ENCODE measurements around the gene NOP14.
"Not testable (repeated sequence)": the region's sequence is repeated elsewhere in the genome, so short reads cannot be mapped to it uniquely, and the experiment has no call there.

NOP14 gene

DNA sequence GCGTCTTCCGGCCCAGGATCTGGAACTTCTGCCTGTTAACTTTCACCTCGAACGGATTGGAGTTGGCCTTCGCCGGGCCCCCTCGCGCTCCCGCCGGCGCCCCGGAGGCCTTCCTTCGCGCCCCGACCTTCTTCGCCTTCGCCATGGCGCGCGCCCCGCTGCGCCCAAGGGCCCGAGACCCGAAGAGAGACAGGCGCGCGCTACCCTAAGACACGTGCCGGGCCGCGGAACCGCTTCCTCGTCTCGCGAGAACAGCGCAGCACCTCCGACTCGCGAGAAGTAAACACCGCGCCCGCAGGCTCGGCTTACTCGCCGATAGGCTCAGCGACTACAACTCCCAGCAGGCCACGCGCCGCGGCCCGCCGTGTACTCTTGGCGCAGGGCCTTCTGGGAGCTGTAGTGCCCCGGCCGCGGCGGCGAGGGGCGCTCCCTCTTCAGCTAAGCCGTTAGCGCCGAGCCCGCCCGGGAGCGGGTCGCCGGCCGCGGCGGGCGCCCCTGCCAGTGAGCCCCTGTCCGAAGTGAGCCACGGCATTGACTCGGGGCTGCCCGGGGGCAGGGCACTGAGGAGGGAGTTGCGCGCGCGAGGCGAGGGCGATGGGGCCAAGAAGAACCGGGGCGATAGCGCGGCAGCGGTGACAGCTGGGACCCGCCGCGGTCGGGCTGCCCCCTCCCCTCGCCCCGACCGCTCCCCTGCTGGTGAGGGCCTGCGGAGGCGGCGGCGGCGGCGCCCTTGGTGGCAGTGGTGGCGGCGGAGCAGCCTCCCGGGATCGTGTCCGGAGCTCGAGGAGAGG is at the start of gene NOP14, which contains the start of gene GRK4:
Gene NOP14 (minus strand): TSS at position 232 of the 791 bp plus-strand sequence. CDS start 87 bp downstream, at position 145.
Gene GRK4 (plus strand): TSS at position 397 of the 791 bp plus-strand sequence. CDS start 500 bp downstream, outside the sequence.
- DNase-seq (ENCODE audit: low read depth) = peak; percentile 96

DNA sequence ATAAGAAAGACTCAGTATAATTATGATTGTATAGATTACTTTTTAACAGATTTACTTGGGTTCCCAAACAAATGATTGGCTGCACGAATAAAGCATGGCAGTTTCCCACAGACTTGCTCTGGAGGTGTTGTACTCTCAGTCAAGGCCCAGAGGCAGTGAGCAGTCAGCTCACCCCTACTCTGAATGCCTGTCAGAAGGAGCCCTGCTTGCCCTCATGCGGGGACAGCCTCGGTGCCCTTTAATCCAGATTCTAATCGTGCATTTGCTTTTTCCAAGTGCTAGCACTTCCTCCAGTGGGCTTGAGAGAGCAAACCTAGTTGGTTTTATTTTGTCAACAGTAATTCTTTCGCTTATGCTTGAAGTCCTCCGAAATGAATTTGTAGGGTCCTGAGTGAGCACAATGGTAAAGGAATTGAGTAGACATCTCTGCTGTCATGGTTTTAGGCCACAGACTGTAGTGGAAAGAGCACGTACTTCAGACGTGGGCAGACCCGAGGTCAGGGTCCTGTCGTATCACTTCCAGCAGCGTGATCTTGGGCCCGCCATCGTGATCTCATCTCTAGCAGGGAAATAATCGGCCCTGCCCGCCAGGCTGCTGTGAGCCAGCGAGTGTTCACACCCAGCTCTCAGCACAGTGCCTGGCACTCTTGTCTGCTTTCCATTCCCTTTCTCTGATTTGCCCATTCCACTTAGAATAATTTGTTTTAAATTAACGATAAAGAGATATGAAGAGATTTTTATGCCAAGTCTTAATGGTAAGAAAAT is 48.4 kb upstream of the NOP14 start:
- DNase-seq (ENCODE audit: low read depth) = no peak

DNA sequence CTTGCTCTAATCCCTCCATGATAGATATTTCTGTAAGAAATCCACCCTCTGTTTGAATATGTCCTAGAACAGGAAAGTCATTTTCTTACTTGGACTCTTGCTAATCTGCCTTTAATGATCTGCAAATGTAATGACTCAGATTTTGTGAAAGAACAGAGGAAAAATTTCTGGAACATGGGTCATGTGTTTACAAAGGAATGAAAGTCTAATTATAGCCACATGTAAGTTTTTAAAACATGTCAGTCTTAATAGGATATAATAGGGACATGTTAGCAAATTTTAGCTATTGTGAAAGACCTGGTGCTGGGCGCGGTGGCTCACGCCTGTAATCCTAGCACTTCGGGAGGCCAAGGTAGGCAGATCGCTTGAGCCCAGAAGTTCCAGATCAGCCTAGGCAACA is 47.8 kb upstream of the NOP14 start:
- DNase-seq (ENCODE audit: low read depth) = no peak

DNA sequence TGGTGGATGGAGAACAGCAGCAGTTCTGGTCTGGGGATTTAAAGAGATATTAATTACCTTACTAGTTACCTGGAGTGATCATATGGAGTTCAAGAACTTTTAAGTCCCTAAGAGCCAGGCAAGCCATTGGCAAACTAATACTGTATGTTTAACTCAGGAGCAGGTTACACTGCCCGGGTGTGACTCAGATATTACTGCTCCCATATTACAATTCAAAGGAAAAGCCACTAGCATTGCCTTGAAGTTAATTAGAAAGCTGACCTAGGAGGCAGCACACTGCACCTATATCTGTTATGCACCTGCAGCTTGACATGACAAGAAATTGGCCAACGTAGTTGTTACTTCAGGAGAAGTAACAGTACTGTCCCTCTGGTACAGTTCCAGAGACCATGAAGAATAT is 47.4 kb upstream of the NOP14 start:
- no peak for DNase-seq (ENCODE audit: low read depth)

DNA sequence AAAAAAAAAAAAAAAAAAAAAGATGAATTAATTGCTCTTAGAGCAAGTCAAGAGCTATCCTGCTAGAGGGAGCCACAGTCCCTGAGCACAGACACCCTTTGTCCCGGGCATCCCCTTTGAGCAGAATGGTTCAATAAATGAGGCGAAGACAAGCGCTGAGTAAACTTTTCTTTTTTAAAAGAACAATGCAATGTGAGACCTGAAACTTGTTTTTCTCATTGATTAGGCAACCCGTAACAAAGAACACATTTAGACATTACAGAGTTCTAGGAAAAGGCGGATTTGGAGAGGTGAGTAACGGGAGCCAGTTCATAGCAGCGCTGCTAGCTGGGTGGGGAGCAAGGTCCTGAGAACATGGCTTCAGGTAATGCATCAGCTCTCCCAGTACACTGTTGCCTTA is 46.2 kb upstream of the NOP14 start:
- DNase-seq (ENCODE audit: low read depth) = no peak

DNA sequence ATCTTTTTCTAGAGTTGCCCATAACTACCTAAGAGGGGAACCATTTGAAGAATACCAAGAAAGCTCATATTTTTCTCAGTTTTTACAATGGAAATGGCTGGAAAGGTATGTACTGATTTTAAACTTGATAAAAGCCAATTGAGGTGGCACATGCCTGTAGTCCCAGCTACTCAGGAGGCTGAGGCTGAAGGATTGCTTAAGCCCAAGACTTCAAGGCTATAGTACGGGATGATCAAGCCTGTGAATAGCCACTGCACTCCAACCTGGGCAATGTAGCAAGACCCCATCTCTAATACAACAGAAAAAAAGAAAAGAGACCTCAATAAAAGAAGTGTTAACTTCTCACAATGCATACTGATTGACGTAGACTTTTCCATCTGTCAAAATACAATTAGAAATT is 44.5 kb upstream of the NOP14 start:
- DNase-seq (ENCODE audit: low read depth) = no peak

DNA sequence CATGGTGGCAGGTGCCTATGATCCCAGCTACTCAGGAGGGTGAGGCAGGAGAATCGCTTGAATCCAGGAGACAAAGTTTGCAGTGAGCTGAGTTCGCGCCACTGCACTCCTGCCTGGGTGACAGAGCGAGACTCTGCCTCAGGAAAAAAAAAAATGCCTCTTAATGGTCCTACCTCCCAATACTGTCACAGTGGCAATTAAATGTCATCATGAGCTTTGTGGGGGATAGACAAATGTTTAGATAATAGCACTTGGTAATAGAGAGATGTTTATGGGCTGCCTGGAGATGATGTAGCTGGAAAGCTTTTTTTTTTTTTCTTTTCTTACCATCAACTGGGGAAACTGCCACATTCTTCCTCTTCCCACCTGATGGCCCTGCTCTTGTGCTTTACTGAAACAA is 33.2 kb upstream of the NOP14 start:
- no peak for DNase-seq (ENCODE audit: low read depth)

DNA sequence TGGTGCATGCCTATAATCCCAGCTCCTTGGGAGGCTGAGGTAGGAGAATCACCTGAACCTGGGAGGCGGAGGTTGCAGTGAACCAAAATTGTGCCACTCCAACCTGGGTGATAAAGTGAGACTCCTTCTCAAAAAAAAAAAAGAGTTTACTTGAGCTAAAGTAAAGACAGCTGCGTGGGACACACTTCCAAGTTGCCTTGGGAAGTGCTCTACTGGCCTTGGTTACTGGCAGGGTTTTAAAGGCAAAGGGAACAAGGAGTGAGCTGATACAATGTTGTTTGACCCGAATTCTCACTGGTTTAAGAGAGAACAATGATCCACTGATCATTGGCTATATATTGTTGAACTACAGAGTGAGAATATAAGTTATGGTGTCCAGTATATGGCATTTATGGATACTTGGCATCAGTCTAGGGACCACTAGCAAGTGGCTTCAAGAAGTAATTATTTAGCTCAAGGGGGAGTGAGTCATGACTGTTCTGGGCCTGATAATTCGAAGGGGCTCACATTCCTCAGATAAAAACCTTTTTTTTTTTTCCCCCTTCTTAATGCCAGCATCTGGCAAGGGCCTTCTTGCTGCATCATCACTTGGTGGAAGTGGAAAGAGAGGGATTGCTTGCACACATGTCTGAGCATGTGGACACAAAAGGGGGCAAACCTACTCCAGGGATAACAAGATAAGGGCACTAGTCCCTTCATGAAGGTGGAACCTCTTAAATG is 32.5 kb upstream of the NOP14 start:
- DNase-seq (ENCODE audit: low read depth) = no peak

DNA sequence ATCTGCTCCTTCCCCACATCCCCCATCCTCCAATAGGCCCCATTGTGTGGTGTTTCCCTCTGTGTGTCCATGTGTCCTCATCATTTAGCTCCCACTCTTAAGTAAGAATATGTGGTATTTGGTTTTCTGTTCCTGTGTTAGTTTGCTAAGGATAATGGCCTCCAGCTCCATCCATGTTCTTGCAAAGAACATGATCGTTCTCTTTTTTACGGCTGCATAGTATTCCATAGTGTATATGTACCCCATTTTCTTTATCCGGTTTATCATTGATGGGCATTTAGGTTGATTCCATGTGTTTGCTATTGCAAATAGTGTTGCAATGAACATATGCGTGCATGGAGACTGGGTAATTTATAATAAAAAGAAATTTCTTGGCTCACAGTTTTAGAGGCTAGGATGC is 31.7 kb upstream of the NOP14 start:
- no peak for DNase-seq (ENCODE audit: low read depth)

DNA sequence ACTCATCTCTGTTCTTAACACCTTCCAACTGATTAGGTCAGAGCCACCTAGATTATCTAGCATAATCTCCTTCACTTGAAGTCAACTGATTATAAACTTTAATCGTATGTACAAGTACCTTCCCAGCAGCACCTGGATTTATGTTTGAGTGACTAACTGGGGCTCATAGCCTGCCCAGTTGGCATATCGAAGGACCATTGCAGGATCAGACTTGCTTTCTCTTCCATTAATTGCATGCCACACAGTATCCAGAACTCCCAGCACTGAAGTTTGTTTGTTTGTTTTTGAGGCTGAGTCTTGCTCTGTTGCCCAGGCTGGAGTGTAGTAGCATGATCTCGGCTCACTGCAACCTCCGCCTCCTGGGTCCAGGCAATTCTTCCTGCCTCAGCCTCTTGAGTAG is 28.0 kb upstream of the NOP14 start:
- DNase-seq (ENCODE audit: low read depth) = no peak

DNA sequence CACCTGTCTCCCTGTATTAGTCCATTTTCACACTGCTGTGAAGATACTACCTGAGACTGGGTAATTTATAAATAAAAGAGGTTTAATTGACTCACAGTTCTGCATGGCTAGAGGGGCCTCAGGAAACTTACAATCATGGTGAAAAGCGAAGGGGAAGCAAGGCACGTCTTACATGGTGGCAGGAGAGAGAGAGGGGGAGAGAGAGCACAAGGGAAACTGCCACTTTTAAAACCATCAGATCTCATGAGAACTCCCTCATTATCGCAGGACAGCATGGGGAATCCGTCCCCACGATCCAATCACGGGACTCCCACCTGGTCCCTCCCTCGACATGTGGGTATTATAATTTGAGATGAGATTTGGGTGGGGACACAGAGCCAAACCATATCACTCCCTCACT is 20.5 kb upstream of the NOP14 start:
- DNase-seq (ENCODE audit: low read depth) = not testable (repeated sequence)

DNA sequence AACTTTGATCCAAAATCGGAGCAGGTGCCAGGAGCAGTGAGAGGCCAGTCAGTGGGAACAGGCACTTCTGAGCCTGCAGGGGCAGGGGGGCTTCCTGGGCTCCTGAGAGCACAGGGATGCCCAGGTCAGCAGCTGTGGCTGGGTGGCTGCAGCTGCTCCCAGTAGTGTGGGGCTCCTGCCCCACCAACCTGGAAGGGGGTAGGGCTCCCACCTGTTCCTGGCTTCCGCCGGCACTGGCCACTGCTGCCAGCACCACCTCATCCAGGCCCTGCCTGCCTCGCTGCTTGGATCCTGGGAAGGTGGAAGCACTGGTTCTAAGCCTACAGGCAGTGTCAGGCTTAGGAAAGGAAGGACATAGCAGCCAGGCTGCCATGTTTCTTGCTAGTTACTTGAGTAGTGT is 18.8 kb upstream of the NOP14 start:
- no peak for DNase-seq (ENCODE audit: low read depth)

DNA sequence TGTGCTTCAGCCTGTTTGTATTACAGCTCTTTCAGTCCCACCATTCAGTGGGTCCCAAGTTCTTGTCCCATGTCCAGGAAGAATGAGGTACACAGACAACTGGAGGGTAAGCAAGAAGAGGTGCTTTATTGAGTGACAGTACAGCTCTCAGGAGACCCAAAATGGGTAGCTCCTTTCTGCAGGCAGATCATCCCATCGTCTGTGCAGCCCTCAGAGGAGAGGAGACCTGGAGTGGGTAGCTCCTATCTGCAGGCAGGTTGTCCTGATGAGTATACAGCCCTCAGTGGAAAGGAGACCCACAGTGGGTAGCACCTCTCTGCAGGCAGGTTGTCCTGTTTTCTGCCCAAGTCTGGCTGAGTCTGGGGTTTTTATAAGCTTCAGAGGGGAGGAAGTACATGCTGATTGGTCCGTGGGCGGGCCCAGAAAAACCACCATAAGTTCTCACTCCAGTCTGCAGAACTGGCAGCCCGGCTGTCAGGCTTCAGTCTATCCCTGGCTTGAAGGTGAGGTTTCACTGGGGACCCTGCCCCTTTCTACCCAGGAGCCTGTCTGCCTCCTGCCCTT is 18.1 kb upstream of the NOP14 start:
- DNase-seq (ENCODE audit: low read depth) = no peak

DNA sequence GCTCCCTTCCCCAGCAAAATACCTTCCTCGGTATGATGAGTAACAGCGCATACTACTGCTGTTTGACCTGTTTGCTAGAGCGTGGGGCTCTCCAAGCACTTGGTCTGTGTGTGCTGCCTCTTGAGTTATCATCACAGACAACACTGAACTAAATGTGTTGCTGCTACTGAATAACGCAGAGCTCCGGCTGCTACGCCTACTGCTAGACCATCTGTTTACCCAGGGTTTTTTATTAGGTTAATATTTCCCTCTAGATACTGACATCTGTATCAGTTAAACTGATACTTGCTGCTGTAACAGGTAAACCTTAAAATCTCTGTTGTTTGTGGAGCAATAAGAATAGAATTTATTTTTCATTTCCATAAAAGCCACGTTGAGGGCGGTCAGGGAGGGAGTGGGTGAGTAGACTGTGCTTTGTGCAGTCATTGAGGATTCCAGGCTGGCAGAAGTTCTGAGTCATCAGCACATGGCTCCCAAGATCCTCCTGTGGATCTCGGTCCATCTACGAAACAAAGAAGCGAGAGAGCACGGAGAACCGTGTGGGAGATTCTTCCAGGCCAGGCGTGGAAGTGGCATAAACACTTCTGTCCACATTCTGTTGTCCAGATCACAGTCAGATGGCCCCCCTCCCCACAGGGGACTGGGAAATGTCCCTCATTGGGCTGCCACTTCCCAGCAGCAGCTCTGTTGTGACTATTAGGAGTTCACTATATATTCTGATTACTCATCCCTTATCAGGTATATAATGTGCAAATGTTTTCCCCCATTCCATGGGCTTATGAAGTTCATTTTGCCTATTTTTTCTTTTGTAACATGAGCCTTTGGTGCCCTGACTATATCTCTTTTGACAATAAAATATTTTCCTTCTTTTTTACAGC is 14.2 kb upstream of the NOP14 start:
- no peak for DNase-seq (ENCODE audit: low read depth)

DNA sequence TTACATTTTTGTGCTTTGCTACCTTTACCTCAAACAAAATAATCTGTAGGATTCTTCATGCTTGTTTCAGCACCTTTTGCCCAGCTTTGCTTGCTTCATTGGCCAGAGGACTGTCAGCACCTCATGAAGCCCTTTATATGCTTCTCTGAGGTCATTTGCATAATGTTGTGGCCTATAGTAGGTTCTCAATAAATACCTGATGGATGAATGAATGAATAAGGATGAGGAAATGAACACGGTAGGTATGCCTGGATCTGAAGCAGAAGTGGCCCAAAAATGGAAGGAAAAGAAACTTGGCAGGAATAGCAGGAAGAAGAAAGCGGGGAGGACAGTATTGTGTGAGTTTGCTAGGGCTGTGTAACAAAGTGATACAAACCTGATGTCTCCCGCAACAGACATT is 8.1 kb upstream of the NOP14 start:
- no peak for DNase-seq (ENCODE audit: low read depth)

DNA sequence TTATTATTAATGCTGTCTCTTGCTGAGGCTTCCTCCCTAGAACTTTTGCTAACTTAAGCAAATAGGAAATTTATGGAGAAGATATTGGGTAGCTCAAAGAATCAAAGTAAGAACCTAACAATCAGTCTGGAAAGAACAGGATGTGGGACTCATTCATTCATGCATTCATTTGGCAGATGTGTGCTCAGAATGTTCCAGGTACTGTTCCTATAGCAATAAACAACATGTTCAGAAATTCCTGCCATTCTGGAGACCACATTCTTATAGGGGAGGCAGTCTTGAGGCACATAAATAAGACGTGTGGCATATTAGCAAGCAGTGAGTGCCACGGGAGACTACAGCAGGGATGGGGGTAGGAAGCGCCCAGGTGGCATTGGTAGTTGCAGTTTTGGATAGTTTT is 5.2 kb upstream of the NOP14 start:
- no peak for DNase-seq (ENCODE audit: low read depth)

DNA sequence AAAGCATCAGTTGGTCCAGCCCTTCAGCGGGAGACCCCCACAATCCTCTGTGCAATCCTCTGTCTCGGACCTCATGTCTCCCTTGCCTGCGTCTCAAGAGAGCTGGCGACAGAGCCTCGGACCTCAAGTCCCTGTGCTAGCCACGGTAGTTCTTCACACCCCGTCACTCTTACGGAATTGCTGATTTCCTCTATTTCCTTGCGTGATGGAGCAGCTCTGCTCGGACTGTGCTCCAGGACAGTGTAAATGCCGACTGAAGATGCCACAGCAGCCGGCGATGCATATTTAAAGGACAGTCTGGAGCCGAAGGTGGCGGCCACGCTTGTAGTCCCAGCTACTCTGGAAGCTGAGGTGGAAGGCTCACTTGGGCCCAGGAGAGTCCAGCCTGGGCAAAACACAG is 2.1 kb upstream of the NOP14 start:
- DNase-seq (ENCODE audit: low read depth) = no peak

DNA sequence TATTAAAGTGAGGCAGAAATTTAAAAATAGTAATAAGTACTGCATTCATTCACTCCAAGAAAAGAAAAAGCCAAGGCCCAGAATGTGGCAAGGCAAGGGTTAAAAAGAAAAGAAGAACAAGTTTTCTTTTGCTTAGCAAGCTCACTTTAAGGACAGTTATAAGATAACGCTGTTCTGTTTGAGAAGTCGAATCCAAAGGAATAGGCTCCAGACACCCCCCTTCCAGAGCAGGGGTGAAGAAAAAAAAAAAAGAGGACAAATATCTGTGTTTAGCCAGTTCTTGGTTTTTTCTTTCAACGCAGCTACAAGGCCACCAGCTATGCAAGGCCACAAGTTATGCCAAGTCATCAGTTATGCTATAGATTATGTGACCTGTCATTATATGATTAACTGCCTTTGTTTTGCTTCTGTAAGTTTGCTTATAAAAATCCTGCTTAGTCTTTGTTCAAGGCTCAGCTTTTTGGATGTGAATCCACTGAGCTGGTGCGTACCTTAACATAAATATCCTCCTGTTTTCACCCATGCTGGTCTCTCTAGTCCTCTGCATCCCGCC is 1.6 kb upstream of the NOP14 start:
- no peak for DNase-seq (ENCODE audit: low read depth)

DNA sequence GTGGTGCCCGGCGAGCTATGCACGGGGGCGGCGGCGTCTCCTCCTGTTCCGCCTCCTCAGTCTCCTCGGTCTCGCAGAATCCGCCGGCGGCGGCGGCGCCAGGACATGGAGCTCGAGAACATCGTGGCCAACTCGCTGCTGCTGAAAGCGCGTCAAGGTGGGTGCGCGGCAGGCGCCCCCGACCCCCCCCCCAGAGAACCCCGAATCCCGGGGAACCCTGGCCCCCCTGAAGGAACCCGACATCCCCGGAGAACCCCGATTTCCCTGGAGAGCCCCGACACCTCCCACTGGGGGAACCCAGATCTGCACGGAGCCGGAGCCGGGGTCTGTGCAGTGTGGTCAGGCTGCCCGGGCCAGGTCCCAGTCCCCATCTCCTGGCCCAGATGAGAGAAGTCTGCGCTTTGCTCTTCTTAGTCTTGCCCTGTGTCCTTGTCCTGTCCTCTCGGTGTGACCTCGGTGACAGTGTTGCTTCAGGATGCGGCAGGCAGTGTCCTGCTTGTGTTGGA is 813 bp upstream of the NOP14 start:
- DNase-seq (ENCODE audit: low read depth) = no peak

DNA sequence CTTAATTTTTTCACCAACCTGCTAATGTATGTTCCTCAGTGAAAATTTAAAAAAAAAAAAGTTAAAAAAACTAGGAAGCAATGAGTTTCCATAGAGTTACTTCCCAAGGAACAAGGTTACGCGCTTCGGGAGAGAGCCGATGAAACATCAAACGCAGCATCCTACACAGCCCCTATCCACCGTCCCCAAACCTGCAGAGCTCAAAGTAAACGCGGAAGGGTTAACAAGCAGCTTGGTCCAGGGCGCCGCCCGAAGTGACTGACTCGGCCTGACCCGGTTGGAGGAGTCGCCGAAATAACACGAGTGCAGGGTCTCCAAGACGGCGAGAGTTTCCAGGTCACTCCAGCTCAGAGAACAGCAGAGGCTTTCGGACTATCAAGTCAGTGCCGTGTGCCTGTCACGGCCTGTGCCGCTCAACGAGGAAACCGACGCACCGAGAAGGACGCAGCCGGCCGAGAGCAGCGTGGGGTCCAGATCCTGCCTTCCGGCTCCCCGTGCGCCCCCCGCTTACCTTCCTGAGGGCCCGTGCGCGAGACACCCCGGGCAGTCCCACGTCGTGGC is 512 bp downstream of the NOP14 start:
- DNase-seq (ENCODE audit: low read depth) = no peak

Data from activated T-helper 9 cell treated with anti-CD3 and anti-CD28 coated beads, Interleukin-2, amount 50 U/mL, for 16 hours (primary cell).